HG03565 (cell line): ENCODE results near the gene ICAM5.
"Not testable (repeated sequence)": the region's sequence is repeated elsewhere in the genome, so short reads cannot be mapped to it uniquely, and the experiment has no call there.

Experiments used
- ATAC-seq: cut with Tn5 transposase; IDR thresholded peaks from one replicate; pipeline ENCODE4 v1.9.1; 2021; ENCODE audit warnings: mild to moderate bottlenecking, moderate library complexity; ENCODE audit not compliant: unreplicated experiment

The ICAM5 gene

DNA sequence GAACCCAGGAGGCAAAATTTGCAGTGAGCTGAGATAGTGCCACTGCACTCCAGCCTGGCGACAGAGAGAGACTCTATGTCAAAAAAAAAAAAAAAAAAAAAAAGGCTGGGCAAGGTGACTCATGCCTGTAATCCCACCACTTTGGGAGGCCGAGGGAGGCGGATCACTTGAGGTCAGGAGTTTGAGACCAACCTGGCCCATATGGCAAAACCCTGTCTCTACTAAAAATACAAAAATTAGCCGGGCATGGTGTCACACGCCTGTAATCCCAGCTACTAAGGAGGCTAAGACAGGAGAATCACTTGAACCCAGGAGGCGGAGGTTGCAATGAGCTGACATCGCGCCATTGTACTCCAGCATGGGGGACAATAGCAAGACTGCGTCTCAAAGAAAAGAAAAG, 47.0 kb downstream of the ICAM5 start:
- not testable (repeated sequence) for ATAC-seq

DNA sequence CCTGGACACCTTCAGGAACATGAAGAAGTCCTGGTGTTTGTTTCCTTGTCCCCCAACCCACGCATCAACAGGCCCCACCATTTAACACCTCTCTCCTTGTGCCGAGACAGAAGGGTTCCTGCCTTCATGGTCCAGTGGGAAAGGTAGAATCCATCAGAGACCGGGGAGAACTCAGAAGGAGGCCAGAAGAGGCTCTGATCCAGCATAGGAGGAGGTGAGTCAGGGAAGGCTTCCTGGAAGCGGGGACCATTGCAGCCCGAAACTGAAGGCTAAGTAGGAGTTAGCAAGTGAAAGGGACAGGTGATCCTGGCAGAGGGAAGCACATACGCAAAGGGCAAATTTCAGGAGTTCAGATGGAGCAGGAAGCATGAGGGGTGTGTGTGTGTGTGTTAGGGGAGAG, 49.2 kb downstream of the ICAM5 start:
- ATAC-seq, result no peak

DNA sequence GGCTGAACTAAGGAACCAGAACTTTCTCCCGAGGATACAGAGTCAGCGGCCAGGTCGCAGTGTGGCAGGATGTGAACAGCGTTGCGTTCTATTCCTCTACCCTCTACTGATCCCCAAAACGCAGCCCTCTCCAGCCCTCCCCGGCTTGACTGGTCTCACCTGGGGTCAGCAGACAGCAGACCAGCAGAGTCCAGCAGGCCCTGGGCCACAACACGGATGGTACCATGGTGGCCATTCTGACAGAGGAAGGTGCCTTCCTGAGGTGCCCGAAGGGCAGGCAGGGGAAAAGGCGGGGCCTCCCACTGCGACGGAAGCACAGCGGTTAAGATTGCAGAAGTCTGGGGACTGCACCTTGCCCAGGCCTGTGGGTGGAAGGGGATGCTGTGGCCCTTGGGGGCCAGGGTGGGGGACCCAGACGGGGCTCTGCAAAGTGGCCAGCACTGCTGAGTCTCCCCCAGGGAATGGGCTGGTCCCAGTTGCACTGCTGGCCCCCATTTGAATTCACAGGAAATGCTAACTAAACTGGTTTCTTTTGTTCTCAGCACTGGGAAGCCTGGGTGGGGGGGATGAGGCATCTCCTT, 49.7 kb downstream of the ICAM5 start, which contains the start of gene ICAM3:
Gene ICAM3, minus strand, starts transcription at position 245 of the 581 bp plus-strand sequence. Its CDS starts 10 bp downstream, at position 235.
- ATAC-seq, result no peak

- ATAC-seq, result no peak
These were observed 50.2 kb downstream of the ICAM5 start for GRCh38 chr19:10339977-10340376.

DNA sequence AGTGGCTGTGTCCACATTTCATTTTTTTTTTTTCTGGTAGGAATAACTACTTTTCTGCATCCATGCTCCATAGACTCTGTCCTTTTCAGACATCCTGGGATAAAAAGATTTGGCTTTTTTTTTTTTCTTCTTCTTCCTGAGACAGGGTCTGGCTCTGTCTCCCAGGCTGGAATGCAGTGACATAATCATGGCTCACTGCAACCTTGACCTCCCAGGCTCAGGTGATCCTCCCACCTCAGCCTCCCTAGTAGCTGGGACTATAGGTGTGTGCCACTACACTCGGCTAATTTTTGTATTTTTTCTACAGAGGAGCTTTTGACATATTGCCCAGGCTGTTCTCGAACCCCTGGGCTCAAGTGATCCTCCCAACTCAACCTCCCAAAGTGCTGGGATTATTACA, 53.7 kb downstream of the ICAM5 start:
- ATAC-seq, result no peak

GRCh38 chr19:10344780-10345179, 55.0 kb downstream of the ICAM5 start:
- no peak for ATAC-seq
